ENCODE results near the gene KAT6B. TPM values are rescaled to one million over a fixed set of nuclear protein-coding genes. Genes with fewer than 3 reads are reported as not detected.
"Not testable (repeated sequence)": the region's sequence is repeated elsewhere in the genome, so short reads cannot be mapped to it uniquely, and the experiment has no call there.

Gene KAT6B
- total RNA-seq, 4 donors from 2014 or later = 50.0 to 75.8 (median 57.5) TPM

DNA sequence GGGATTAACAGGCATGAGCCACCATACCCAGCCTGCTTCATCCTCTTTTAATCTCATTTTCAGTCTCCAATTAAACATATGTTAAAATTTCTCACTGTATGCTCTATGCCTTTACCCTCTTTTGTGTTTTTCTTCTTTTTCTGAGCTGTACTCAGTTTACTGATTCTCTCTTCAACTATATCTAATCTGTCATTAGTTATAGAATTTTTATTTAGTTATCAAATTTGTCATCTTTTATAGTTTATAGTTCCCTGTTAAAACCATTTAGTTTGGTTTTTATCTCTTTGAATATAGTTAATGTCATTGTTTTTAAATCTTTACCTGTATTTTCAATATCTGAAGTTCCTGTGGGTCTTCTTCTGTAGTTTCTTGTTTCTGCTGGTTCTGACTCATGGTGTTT, 93.3 kb downstream of the KAT6B start:
- intact Hi-C loops (cut with DNase I) = loop anchor here (5.0 kb wide), 1 partner anchor 92 kb away; the partner anchor contains the start of gene KAT6B
- H3K9me3 ChIP-seq = no peaks in the 10 kb centered on the region
- TF ChIP-seq POLR2A (IDR thresholded peaks at IDR 0.05; ENCODE audit: low read depth) (no peak), POLR2AphosphoS5 (IDR thresholded peaks at IDR 0.05) (no peak), EP300 (IDR thresholded peaks at IDR 0.05) (no peak)
- TF ChIP-seq, protein P1, sequence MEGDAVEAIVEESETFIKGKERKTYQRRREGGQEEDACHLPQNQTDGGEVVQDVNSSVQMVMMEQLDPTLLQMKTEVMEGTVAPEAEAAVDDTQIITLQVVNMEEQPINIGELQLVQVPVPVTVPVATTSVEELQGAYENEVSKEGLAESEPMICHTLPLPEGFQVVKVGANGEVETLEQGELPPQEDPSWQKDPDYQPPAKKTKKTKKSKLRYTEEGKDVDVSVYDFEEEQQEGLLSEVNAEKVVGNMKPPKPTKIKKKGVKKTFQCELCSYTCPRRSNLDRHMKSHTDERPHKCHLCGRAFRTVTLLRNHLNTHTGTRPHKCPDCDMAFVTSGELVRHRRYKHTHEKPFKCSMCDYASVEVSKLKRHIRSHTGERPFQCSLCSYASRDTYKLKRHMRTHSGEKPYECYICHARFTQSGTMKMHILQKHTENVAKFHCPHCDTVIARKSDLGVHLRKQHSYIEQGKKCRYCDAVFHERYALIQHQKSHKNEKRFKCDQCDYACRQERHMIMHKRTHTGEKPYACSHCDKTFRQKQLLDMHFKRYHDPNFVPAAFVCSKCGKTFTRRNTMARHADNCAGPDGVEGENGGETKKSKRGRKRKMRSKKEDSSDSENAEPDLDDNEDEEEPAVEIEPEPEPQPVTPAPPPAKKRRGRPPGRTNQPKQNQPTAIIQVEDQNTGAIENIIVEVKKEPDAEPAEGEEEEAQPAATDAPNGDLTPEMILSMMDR (IDR thresholded peaks at IDR 0.05) = no peak

DNA sequence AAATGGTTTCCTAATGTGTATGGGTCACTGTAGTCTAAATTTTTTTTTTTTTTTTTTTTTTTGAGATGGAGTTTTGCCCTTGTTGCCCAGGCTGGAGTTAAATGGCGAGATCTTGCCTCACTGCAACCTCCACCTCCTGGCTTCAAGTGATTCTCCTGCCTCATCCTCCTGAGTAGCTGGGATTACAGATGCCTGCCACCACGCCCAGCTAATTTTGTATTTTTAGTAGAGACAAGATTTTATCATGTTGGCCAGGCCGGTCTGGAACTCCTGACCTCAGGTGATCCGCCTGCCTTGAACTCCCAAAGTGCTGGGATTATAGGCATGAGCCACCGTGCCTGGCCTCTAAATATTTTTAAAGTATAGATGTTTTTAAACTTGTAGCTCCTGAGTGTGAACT, 94.7 kb downstream of the KAT6B start:
- DNase-seq (ENCODE audit: extremely low spot score); H3K4me3 ChIP-seq; H3K36me3 ChIP-seq; H3K9me3 ChIP-seq; H3K27me3 ChIP-seq: not testable (repeated sequence)
- Histone ChIP-seq H3K27ac (replicated peaks in 1 of 4) (peak overlapping the region in 1 of 4 donors; percentile 4), H3K4me1 (peaks cover 52 to 76% (median 72%) of the 10 kb centered on the region in 4 donors)
- intact Hi-C loops (cut with DNase I) = loop anchor here (5.0 kb wide), 1 partner anchor 94 kb away; the partner anchor contains the start of gene KAT6B
- WGBS = 93% methylated on average over 5 of the region's 5 CpGs

More for the DNA sequence above, 93.3 kb downstream of the KAT6B start:
- Histone ChIP-seq H3K27me3 (no peaks in the 10 kb centered on the region), H3K4me1 (peaks cover 42 to 71% (median 64%) of the 10 kb centered on the region in 4 donors), H3K36me3 (no peaks in the 10 kb centered on the region), H3K27ac (replicated peaks in 1 of 4) (no peak overlapping the region), H3K4me3 (no peak overlapping the region)
- DNase-seq (ENCODE audit: extremely low spot score) = no peak

DNA sequence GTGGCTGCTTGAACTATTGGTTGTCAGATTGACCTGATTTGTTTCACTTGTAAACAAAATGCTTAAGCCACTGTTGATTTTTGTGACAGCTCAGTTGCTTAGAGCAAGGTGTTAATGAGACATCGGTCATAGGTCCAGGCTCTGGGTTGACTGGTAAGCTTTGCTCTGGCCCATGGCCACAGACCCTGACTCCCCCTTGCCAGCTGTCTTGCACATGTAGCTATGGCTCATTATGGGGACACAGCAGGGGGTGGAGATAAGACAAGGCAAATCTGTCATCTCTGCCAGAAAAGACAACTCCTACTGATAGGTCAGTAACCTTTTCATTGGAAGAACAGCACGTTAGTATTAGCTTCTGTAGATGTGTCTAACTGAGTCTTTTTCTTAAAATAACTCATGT, 95.3 kb downstream of the KAT6B start:
- TF ChIP-seq POLR2A (IDR thresholded peaks at IDR 0.05; ENCODE audit: low read depth) (no peak), POLR2AphosphoS5 (IDR thresholded peaks at IDR 0.05) (no peak), EP300 (IDR thresholded peaks at IDR 0.05) (no peak)
- TF ChIP-seq, protein P1 (IDR thresholded peaks at IDR 0.05) = no peak
- Histone ChIP-seq H3K27ac (replicated peaks in 1 of 4) (peak overlapping the region in 2 of 4 donors; percentile 3 to 29), H3K36me3 (no peaks in the 10 kb centered on the region), H3K9me3 (no peaks in the 10 kb centered on the region), H3K4me1 (peaks cover 57 to 78% (median 75%) of the 10 kb centered on the region in 4 donors), H3K4me3 (no peak overlapping the region), H3K27me3 (no peaks in the 10 kb centered on the region)
- intact Hi-C loops (cut with DNase I) = loop anchor here (5.0 kb wide), 1 partner anchor 94 kb away; the partner anchor contains the start of gene KAT6B
- WGBS = 43% methylated on average over 2 of the region's 2 CpGs
- DNase-seq (ENCODE audit: extremely low spot score) = no peak

DNA sequence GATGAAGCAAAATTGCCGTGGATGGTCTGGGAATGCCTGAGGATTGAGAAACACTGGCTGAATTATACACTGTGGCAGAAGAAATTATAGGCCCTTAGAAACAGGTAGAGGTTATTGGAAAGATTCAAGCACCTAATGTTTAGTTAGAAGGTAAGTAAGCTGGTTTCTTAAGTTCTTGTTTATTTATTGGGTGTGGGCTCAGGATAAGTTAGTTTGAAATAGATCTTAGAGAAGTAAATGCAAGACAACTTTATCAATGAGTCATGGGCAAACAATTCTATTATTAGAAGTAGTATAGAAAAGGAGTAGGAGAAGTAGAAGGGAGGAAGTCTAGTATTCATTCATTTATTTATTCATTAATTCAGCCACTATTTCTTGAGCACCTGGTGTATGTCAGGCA, 96.5 kb downstream of the KAT6B start:
- DNase-seq (ENCODE audit: extremely low spot score) = no peak
- 88% methylated on average over 1 of the region's 1 CpG for WGBS
- no peak overlapping the region for H3K4me3 ChIP-seq
- H3K4me1 ChIP-seq = peaks cover 62 to 78% (median 78%) of the 10 kb centered on the region in 4 donors
- intact Hi-C loops (cut with DNase I) = loop anchor here (5.0 kb wide), 1 partner anchor 96 kb away; the partner anchor contains the start of gene KAT6B
- H3K27ac ChIP-seq (replicated peaks in 1 of 4) = peak overlapping the region; percentile 79 to 87 (median 86)
- H3K27me3 ChIP-seq = no peaks in the 10 kb centered on the region
- no peak for TF ChIP-seq POLR2AphosphoS5 (IDR thresholded peaks at IDR 0.05)
- no peak for TF ChIP-seq POLR2A (IDR thresholded peaks at IDR 0.05; ENCODE audit: low read depth)
- no peak for TF ChIP-seq EP300 (IDR thresholded peaks at IDR 0.05)
- TF ChIP-seq, protein P1 (IDR thresholded peaks at IDR 0.05) = no peak
- H3K9me3 ChIP-seq = no peaks in the 10 kb centered on the region
- H3K36me3 ChIP-seq = no peaks in the 10 kb centered on the region

DNA sequence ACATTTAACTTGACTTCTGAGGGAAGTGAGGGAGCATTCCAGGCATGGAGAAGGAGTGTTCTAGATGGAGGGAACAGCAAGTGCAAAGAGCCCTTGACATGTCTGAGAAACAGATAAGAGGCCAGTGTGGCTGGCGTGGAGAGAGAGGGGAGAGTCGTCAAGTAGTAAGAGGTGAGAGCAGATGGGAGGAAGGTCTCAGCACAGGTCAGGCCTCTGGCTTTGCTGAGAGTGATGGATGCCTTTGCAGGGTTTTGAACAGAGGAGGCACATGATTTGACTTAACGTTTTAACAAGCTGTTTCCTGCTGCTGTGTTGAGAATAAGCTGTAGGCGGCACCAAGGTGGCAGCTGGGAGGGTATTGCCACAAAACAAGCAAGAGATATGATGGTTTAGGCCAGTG, 97.2 kb downstream of the KAT6B start:
- DNase-seq (ENCODE audit: extremely low spot score) = no peak
- peak overlapping the region; percentile 79 to 87 (median 86) for H3K27ac ChIP-seq (replicated peaks in 1 of 4)
- 43% methylated on average over 4 of the region's 4 CpGs for WGBS
- no peak for TF ChIP-seq EP300 (IDR thresholded peaks at IDR 0.05)
- TF ChIP-seq POLR2AphosphoS5 (IDR thresholded peaks at IDR 0.05) = no peak
- no peak for TF ChIP-seq POLR2A (IDR thresholded peaks at IDR 0.05; ENCODE audit: low read depth)
- TF ChIP-seq, protein P1 (IDR thresholded peaks at IDR 0.05) = no peak
- H3K4me1 ChIP-seq = peaks cover 65 to 79% (median 78%) of the 10 kb centered on the region in 4 donors
- H3K27me3 ChIP-seq = no peaks in the 10 kb centered on the region
- H3K9me3 ChIP-seq = no peaks in the 10 kb centered on the region
- no peaks in the 10 kb centered on the region for H3K36me3 ChIP-seq
- no peak overlapping the region for H3K4me3 ChIP-seq
- intact Hi-C loops (cut with DNase I) = loop anchor here (5.0 kb wide), 1 partner anchor 96 kb away; the partner anchor contains the start of gene KAT6B
